Stimulated activated CD4-positive, alpha-beta T cell treated with anti-CD3 and anti-CD28 coated beads, Interleukin-1b, Interleukin-23, amount 100 ng/mL, for 1 hour (primary cell): ENCODE data around the gene SLC25A47.

Experiments used
- DNase-seq, 2 donors: peaks; one replicate each; pipeline ENCODE4 v3.0.0-alpha.2; 2020; ENCODE audit warnings: low read depth in 2 of 2

The SLC25A47 gene

GRCh38 chr14:100375963-100376735 lies 53.0 kb downstream of the SLC25A47 start, which contains the start of gene WDR25:
Gene WDR25 (plus strand): TSS chr14:100376485.
- DNase-seq: peak; percentile 82 to 88

DNA sequence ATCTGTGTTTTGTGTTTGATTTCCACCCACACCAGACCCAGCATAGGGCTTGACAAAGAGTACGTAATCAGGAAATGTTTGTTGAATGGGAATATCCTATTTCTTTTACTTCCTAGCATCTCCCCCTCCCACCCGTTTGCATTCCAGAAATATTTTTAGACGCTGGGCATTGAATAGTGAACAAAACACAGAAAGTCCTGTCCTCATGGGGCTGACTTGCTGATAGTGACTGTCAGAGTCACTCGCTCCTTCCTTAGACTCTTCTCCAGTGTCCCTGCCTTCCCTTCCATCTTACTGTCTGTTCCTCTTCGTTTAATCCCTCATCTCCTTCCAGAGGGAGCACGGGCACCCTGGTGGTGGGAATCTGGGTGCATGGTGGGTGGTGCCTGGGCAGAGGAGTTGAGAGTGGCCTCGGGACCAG lies 53.6 kb downstream of the SLC25A47 start:
- no peak for DNase-seq
